ENCODE results near the gene KRTAP10-4. TPM values are rescaled to one million over a fixed set of nuclear protein-coding genes. Genes with fewer than 3 reads are reported as not detected.
"Not testable (repeated sequence)": the region's sequence is repeated elsewhere in the genome, so short reads cannot be mapped to it uniquely, and the experiment has no call there.

KRTAP10-4 gene
- total and polyA plus RNA-seq, 2 donors (not counting 1 experiment from before 2014, with no cell fraction given), result not detected

DNA sequence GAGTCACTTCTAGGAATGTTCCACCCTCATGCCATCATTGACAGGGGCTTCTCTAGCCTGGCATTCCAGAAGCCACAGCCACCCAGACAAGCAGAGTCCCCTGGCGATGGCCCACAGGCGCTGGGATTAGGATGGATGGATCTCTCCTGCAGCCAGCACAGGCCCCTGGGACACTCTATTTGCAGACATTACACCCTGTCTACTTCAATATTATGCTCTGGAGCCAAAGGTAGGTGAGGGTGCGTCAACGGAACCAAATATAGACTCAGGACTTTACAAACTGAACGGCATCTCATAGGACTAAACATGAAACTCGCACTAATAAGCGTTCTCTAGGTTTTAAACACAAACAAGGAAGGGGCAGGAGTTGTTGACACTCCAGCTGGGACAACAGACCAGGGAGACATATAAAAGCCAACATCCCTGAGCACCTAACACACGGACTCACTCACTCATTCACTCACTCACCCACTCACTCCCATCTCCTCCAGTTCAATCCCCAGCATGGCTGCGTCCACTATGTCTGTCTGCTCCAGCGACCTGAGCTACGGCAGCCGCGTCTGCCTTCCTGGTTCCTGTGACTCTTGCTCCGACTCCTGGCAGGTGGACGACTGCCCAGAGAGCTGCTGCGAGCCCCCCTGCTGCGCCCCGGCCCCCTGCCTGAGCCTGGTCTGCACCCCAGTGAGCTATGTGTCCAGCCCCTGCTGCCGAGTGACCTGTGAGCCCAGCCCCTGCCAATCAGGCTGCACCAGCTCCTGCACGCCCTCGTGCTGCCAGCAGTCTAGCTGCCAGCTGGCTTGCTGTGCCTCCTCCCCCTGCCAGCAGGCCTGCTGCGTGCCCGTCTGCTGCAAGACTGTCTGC, 26.8 kb downstream of the KRTAP10-4 start, which contains the start of gene KRTAP10-7:
KRTAP10-7 (plus strand) TSS at position 480 of the 861 bp plus-strand sequence; CDS start at position 505, 25 bp downstream.
- H3K27me3 Mint-ChIP-seq, result peaks cover 35% of the 10 kb centered on the region
- ATAC-seq (ENCODE audit: low read depth); H3K36me3 ChIP-seq (replicated peaks in 1 of 2; ENCODE audit: control extremely low read depth in 1 of 2, control insufficient read depth in 1 of 2, extremely low read depth in 1 of 2, insufficient read depth in 2 of 2, low read length in 1 of 2); CTCF ChIA-PET; H3K4me1 Mint-ChIP-seq; H3K9me3 Mint-ChIP-seq (ENCODE audit: insufficient read depth); DNase-seq; H2AFZ ChIP-seq (ENCODE audit: insufficient read depth, low read depth, low read length, poor library complexity, severe bottlenecking); H3K4me3 Mint-ChIP-seq; POLR2A ChIA-PET; H3K27ac ChIP-seq (ENCODE audit: low read length in 2 of 2); H3K9ac ChIP-seq (ENCODE audit: low read length); H3K4me1 ChIP-seq (ENCODE audit: control insufficient read depth in 2 of 2, insufficient read depth in 2 of 2, low read length in 2 of 2); H3K4me2 ChIP-seq (replicated peaks; ENCODE audit: low read depth, low read length, poor library complexity, severe bottlenecking); H3K79me2 ChIP-seq (ENCODE audit: control insufficient read depth, insufficient read depth, low read length); H3K4me3 ChIP-seq (ENCODE audit: control extremely low read depth in 1 of 5, extremely low read depth in 1 of 5, insufficient read depth in 1 of 5, low read depth in 2 of 5, low read length in 4 of 5); H4K20me1 ChIP-seq (ENCODE audit: control insufficient read depth, insufficient read depth, low read length, poor library complexity, severe bottlenecking); intact Hi-C loops (cut with micrococcal nuclease): not testable (repeated sequence)
- Histone ChIP-seq H3K9me3 (ENCODE audit: control extremely low read depth in 1 of 3, control insufficient read depth in 2 of 3, insufficient read depth in 1 of 3, low read length in 2 of 3) (peaks cover 0 to 19% (median 3%) of the 10 kb centered on the region in 3 donors), H3K27me3 (replicated peaks in 1 of 4; ENCODE audit: control extremely low read depth in 1 of 4, control insufficient read depth in 3 of 4, insufficient read depth in 4 of 4, low read length in 3 of 4) (peaks cover 0 to 13% (median under 1%) of the 10 kb centered on the region in 4 experiments)
- peak within 1 kb of the TSS; percentile 34 for H3K27ac Mint-ChIP-seq
- WGBS (ENCODE audit: insufficient coverage), result 85% methylated on average over 11 of the region's 23 CpGs

DNA sequence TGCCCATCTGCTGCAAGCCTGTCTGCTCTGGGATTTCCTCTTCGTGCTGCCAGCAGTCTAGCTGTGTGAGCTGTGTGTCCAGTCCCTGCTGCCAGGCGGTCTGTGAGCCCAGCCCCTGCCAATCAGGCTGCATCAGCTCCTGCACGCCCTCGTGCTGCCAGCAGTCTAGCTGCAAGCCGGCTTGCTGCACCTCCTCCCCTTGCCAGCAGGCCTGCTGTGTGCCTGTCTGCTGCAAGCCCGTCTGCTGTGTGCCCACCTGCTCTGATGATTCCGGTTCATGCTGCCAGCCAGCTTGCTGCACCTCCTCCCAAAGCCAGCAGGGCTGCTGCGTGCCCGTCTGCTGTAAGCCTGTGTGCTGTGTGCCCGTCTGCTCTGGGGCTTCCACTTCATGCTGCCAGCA, 27.6 kb downstream of the KRTAP10-4 start:
- H3K36me3 ChIP-seq (replicated peaks in 1 of 2; ENCODE audit: control extremely low read depth in 1 of 2, control insufficient read depth in 1 of 2, extremely low read depth in 1 of 2, insufficient read depth in 2 of 2, low read length in 1 of 2); H4K20me1 ChIP-seq (ENCODE audit: control insufficient read depth, insufficient read depth, low read length, poor library complexity, severe bottlenecking); H3K4me1 ChIP-seq (ENCODE audit: control insufficient read depth in 2 of 2, insufficient read depth in 2 of 2, low read length in 2 of 2); H3K4me2 ChIP-seq (replicated peaks; ENCODE audit: low read depth, low read length, poor library complexity, severe bottlenecking); DNase-seq; POLR2A ChIA-PET; CTCF ChIA-PET; ATAC-seq (ENCODE audit: low read depth); H3K4me3 ChIP-seq (ENCODE audit: control extremely low read depth in 1 of 5, extremely low read depth in 1 of 5, insufficient read depth in 1 of 5, low read depth in 2 of 5, low read length in 4 of 5); H2AFZ ChIP-seq (ENCODE audit: insufficient read depth, low read depth, low read length, poor library complexity, severe bottlenecking); H3K4me1 Mint-ChIP-seq; H3K27ac ChIP-seq (ENCODE audit: low read length in 2 of 2); H3K79me2 ChIP-seq (ENCODE audit: control insufficient read depth, insufficient read depth, low read length); H3K27ac Mint-ChIP-seq; intact Hi-C loops (cut with micrococcal nuclease); H3K9ac ChIP-seq (ENCODE audit: low read length); H3K9me3 Mint-ChIP-seq (ENCODE audit: insufficient read depth); H3K4me3 Mint-ChIP-seq: not testable (repeated sequence)
- Histone ChIP-seq H3K9me3 (ENCODE audit: control extremely low read depth in 1 of 3, control insufficient read depth in 2 of 3, insufficient read depth in 1 of 3, low read length in 2 of 3) (peaks cover 0 to 19% (median 3%) of the 10 kb centered on the region in 3 donors), H3K27me3 (replicated peaks in 1 of 4; ENCODE audit: control extremely low read depth in 1 of 4, control insufficient read depth in 3 of 4, insufficient read depth in 4 of 4, low read length in 3 of 4) (peaks cover 0 to 13% (median 3%) of the 10 kb centered on the region in 4 experiments)
- H3K27me3 Mint-ChIP-seq, result peaks cover 40% of the 10 kb centered on the region
- 84% methylated on average over 10 of the region's 10 CpGs for WGBS (ENCODE audit: insufficient coverage)
